HepG2 (cell line): Measurements from ENCODE around the gene FAF2. TPM values are rescaled to one million over a fixed set of nuclear protein-coding genes. Genes with fewer than 3 reads are reported as not detected.
A peak's percentile ranks its signal among the peaks of the same experiment; 100 is the strongest.

ENCODE experiments used
- CCDC6 ChIP-seq: sonication (generic); formaldehyde crosslinking; IDR thresholded peaks from 2 replicates; pipeline ENCODE4 v1.8.1; 2022; ENCODE audit warnings: mild to moderate bottlenecking, missing genetic modification reagents, moderate library complexity
- FOXP1 ChIP-seq, 2 experiments: fragments of 450-650 bp in 1 of 2; IDR thresholded peaks; 2 replicates each; pipeline ENCODE4 v1.6.1; 2017 to 2018; ENCODE audit warnings: antibody characterized with exemption in 1 of 2
- GLI4 ChIP-seq: sonication (generic); formaldehyde crosslinking; IDR thresholded peaks from 2 replicates; pipeline ENCODE4 v1.5.1; 2020; ENCODE audit warnings: missing genetic modification reagents, mild to moderate bottlenecking, moderate library complexity, borderline replicate concordance
- KLF15 ChIP-seq: sonication (generic); formaldehyde crosslinking; IDR thresholded peaks from 2 replicates; pipeline ENCODE4 v1.8.1; 2023; ENCODE audit warnings: borderline replicate concordance, mild to moderate bottlenecking, inconsistent platforms, missing genetic modification reagents, mixed read lengths
- NRL ChIP-seq: sonication (generic); formaldehyde crosslinking; IDR thresholded peaks from 2 replicates; pipeline ENCODE4 v1.5.0; 2020; ENCODE audit warnings: missing genetic modification reagents, mild to moderate bottlenecking, moderate library complexity, borderline replicate concordance
- RAD51 ChIP-seq: fragments of 450-650 bp; IDR thresholded peaks from 2 replicates; pipeline ENCODE4 v1.6.1; 2016; ENCODE audit warnings: borderline replicate concordance
- UBTF ChIP-seq: sonication (generic); formaldehyde crosslinking; IDR thresholded peaks from 2 replicates; pipeline ENCODE4 v1.4.0; 2020; ENCODE audit warnings: mild to moderate bottlenecking, missing genetic modification reagents
- ZFP41 ChIP-seq: sonication (generic); formaldehyde crosslinking; IDR thresholded peaks from 2 replicates; pipeline ENCODE4 v1.4.0; 2020; ENCODE audit warnings: mild to moderate bottlenecking, missing genetic modification reagents, borderline replicate concordance
- ZFX ChIP-seq: sonication (generic); formaldehyde crosslinking; IDR thresholded peaks from 2 replicates; pipeline ENCODE4 v1.4.0; 2020; ENCODE audit warnings: mild to moderate bottlenecking, low read depth, missing genetic modification reagents, moderate library complexity
- ZNF12 ChIP-seq: sonication (generic); formaldehyde crosslinking; IDR thresholded peaks from 2 replicates; pipeline ENCODE4 v1.5.0; 2020; ENCODE audit warnings: missing genetic modification reagents
- ZNF160 ChIP-seq: sonication (generic); formaldehyde crosslinking; IDR thresholded peaks from 2 replicates; pipeline ENCODE4 v1.8.0; 2022; ENCODE audit warnings: mild to moderate bottlenecking, inconsistent platforms, missing genetic modification reagents
- ZNF18 ChIP-seq: sonication (generic); formaldehyde crosslinking; IDR thresholded peaks from 2 replicates; pipeline ENCODE4 v1.8.0; 2022; ENCODE audit warnings: mild to moderate bottlenecking, missing genetic modification reagents; ENCODE audit not compliant: insufficient replicate concordance
- ZNF224 ChIP-seq: sonication (generic); formaldehyde crosslinking; IDR thresholded peaks from 2 replicates; pipeline ENCODE4 v1.5.0; 2020; ENCODE audit warnings: mild to moderate bottlenecking, missing genetic modification reagents
- ZNF232 ChIP-seq: sonication (generic); formaldehyde crosslinking; IDR thresholded peaks from 2 replicates; pipeline ENCODE4 v1.4.0; 2020; ENCODE audit warnings: missing genetic modification reagents, borderline replicate concordance
- ZNF550 ChIP-seq: sonication (generic); formaldehyde crosslinking; IDR thresholded peaks from 2 replicates; pipeline ENCODE4 v1.4.0; 2020; ENCODE audit warnings: mild to moderate bottlenecking, missing genetic modification reagents, borderline replicate concordance
- ZNF563 ChIP-seq: sonication (generic); formaldehyde crosslinking; IDR thresholded peaks from 2 replicates; pipeline ENCODE4 v1.8.0; 2022; ENCODE audit warnings: mild to moderate bottlenecking, moderate library complexity, missing genetic modification reagents
- ZNF7 ChIP-seq: IDR thresholded peaks from 2 replicates; pipeline ENCODE4 v1.6.1; 2016; ENCODE audit warnings: missing biosample characterization, missing genetic modification reagents
- polyA plus RNA-seq, 8 experiments: library from polyadenylated mRNA; depleted of rRNA in 3 of 8; stranded (reverse) in 7 of 8; unstranded in 1 of 8; fragments of >200 nt; fragmentation: Illumina TruSeq in 4 of 8; extraction: Trizol in 4 of 8; gene quantifications; 2 replicates each; pipeline versions ENCODE4 v1.2.1 to v1.2.3, GENCODE V29; 2011 to 2016; ENCODE audit warnings: low read depth in 4 of 8, missing spikeins in 1 of 8, mixed read lengths in 1 of 8; ENCODE audit not compliant: insufficient read depth in 1 of 8
- total RNA-seq, 5 experiments: library from RNA; depleted of rRNA; stranded (reverse); fragments of >200 nt; fragmentation: Illumina TruSeq; extraction: Trizol; gene quantifications; 2 replicates each; pipeline ENCODE4 v1.2.3, GENCODE V29; 2016; ENCODE audit warnings: low read depth in 1 of 5
- TF ChIP-seq, protein P1 (sequence below): sonication (generic); formaldehyde crosslinking; IDR thresholded peaks from 2 replicates; pipeline ENCODE4 v1.4.0; 2020; ENCODE audit warnings: missing genetic modification reagents
- TF ChIP-seq, protein P2 (sequence below): sonication (generic); formaldehyde crosslinking; IDR thresholded peaks from 2 replicates; pipeline ENCODE4 v1.8.1; 2022; ENCODE audit warnings: low read depth, mild to moderate bottlenecking, missing genetic modification reagents

FAF2 gene
- total and polyA plus RNA-seq, 2 of the 13 experiments (the other 11 are each of a cell fraction or from before 2014, with no cell fraction given): 27.8 to 34.3 TPM

DNA sequence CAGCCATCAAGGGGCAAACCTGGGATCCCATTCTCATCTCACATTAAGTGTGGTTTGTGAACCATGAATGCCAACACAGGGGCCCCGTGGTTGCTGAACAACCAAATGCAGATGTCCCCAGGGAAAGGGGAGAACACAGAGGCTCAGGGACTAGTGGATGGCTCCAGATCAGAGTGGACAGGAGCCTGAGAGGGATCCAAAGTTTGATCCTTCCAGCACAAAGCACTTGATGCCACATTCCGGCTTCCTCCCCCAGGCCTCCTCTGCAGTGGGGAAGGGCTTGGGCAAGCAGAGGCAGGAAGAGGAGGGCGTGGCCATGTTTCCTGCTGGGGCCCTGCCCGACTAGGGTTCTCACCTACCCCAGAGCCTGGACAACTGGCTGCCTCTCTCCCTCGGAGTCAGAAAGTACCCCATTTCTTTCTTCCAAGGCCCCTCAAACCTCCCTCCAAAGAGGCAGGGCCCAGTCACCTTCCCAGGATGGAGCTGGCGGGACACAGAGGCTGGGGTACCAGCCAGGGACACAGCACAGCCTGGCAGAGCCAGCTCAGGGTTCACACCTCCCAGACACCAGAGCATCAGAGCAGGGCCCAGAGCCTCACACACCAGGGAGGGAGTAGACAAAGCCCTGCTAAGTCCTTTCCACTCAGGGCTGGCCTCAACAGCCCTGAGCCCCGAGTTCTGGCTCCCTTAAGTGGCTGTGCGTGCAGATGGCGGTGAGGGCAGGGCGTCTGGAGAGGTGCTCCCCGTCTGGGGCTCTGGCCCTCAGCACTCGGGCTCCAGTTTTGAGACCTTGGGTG is 93.4 kb downstream of the FAF2 start (continued):
- no peak for TF ChIP-seq RAD51
- no peak for TF ChIP-seq KLF15 (CRISPR knock-in tag)
- TF ChIP-seq ZNF550 (CRISPR knock-in tag): no peak
- TF ChIP-seq ZNF7 (CRISPR knock-in tag): no peak
- TF ChIP-seq ZNF224: no peak
- TF ChIP-seq UBTF (CRISPR knock-in tag): no peak
- no peak for TF ChIP-seq ZNF232 (CRISPR knock-in tag)
- TF ChIP-seq ZNF12 (CRISPR knock-in tag): no peak
- no peak for TF ChIP-seq FOXP1 (IDR thresholded peaks at IDR 0.05)
- no peak for TF ChIP-seq FOXP1 (CRISPR knock-in tag; IDR thresholded peaks at IDR 0.05)
- TF ChIP-seq, protein P1, sequence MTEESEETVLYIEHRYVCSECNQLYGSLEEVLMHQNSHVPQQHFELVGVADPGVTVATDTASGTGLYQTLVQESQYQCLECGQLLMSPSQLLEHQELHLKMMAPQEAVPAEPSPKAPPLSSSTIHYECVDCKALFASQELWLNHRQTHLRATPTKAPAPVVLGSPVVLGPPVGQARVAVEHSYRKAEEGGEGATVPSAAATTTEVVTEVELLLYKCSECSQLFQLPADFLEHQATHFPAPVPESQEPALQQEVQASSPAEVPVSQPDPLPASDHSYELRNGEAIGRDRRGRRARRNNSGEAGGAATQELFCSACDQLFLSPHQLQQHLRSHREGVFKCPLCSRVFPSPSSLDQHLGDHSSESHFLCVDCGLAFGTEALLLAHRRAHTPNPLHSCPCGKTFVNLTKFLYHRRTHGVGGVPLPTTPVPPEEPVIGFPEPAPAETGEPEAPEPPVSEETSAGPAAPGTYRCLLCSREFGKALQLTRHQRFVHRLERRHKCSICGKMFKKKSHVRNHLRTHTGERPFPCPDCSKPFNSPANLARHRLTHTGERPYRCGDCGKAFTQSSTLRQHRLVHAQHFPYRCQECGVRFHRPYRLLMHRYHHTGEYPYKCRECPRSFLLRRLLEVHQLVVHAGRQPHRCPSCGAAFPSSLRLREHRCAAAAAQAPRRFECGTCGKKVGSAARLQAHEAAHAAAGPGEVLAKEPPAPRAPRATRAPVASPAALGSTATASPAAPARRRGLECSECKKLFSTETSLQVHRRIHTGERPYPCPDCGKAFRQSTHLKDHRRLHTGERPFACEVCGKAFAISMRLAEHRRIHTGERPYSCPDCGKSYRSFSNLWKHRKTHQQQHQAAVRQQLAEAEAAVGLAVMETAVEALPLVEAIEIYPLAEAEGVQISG (CRISPR knock-in tag): peak; percentile 39; the same call in 1 of the 2 replicates
- TF ChIP-seq ZFX (CRISPR knock-in tag): peak; percentile 46; the same call in 1 of the 2 replicates
- peak; percentile 59; the same call in 1 of the 2 replicates for TF ChIP-seq ZNF563
- no peak for TF ChIP-seq CCDC6 (CRISPR knock-in tag)
- no peak for TF ChIP-seq NRL (CRISPR knock-in tag)
- no peak for TF ChIP-seq ZNF160 (CRISPR knock-in tag)
- TF ChIP-seq, protein P2, sequence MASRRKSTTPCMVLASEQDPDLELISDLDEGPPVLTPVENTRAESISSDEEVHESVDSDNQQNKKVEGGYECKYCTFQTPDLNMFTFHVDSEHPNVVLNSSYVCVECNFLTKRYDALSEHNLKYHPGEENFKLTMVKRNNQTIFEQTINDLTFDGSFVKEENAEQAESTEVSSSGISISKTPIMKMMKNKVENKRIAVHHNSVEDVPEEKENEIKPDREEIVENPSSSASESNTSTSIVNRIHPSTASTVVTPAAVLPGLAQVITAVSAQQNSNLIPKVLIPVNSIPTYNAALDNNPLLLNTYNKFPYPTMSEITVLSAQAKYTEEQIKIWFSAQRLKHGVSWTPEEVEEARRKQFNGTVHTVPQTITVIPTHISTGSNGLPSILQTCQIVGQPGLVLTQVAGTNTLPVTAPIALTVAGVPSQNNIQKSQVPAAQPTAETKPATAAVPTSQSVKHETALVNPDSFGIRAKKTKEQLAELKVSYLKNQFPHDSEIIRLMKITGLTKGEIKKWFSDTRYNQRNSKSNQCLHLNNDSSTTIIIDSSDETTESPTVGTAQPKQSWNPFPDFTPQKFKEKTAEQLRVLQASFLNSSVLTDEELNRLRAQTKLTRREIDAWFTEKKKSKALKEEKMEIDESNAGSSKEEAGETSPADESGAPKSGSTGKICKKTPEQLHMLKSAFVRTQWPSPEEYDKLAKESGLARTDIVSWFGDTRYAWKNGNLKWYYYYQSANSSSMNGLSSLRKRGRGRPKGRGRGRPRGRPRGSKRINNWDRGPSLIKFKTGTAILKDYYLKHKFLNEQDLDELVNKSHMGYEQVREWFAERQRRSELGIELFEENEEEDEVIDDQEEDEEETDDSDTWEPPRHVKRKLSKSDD (CRISPR knock-in tag): no peak
- TF ChIP-seq ZNF18 (CRISPR knock-in tag): peak; percentile 97
- 0 out of 2 replicates have a peak, but pooled peaks have one; percentile 38 for TF ChIP-seq GLI4 (CRISPR knock-in tag)
- TF ChIP-seq ZFP41 (CRISPR knock-in tag): no peak
